HG02885 (cell line): ENCODE results near the gene CDX1.
"Not testable (repeated sequence)": the region's sequence is repeated elsewhere in the genome, so short reads cannot be mapped to it uniquely, and the experiment has no call there.

Source experiments
- ATAC-seq: cut with Tn5 transposase; IDR thresholded peaks from one replicate; pipeline ENCODE4 v1.9.1; 2021; ENCODE audit warnings: mild to moderate bottlenecking; ENCODE audit not compliant: unreplicated experiment, poor library complexity

Gene CDX1

DNA sequence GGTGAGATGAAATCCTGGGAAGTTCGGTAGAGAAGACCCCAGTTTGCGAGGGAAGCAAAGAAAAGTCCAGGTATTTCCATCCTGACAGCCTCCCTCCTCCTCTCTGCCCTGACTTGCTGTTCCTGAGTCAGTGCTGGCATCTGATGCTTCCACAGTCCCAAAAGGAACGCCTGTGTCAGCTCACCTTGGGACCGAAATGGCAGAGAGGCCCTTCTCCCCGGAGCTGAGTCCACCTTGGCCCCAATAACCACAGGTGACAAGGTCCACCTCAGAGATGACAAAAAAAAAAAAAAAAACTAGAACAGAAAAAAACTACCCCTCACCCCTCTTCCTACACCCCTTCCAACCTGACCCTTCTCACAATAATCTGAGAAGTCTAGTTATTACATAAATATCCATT, 54.9 kb downstream of the CDX1 start:
- ATAC-seq, result no peak

DNA sequence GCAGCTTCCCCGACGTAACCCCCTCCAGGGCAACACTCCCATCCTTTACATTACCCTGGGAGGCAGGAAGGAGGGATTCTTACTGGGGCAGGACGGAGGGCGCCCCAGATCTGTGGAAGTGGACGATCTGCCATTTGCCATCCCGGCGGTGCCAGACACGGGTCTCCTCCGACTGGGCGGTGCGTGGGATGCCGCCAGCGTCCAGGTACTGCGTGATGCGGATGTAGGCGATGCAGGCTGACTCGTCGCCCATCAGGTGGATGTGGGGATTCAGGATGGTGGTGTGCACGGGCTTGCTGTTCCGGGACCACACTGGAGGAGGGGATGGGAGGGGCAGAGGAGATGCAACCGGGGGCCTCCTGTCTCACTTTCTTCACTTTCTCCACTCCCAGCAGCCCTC, 56.3 kb downstream of the CDX1 start:
- no peak for ATAC-seq

DNA sequence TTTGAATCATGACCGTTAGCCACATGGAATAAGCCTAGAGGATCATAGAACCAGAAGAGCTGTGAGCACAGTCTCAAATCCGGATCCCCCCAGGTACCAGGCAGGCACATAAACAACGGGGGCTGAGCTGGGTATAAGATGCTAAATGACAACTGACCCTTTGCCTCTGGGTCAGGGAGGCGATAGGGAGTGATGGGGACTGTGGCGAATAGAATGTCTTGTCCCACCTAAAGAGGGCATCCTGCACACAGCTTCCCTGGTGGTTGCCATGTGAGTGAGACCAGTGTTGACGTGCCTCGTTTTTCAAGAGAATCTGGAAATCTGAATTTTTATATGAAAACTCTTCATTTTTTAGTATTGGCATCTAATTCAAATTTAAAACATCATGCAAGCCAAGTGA, 56.9 kb downstream of the CDX1 start:
- ATAC-seq, result no peak

DNA sequence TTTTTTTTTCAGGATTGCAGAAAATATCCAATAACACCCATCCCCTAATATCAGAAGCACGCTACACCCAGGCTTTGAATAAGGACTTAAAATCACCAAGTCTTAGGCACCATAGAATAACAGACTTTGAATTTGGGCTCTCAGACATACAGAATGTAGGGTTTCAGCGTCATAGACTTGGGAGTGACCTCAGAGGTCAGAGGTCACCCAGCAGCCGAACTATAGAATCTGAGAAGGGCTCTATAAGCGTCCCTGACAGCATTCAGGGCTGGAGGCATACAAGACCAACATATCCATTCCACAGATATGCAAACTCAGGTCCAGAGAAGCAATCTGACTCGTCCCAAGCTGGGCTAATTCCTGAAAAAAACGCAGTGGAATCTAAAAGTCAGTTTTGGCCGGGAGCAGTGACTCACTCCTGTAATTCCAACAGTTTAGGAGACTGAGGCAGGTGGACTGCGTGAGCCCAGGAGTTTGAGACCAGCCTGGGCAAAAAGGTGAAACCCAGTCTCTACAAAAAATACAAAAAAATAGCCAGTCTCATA, 58.0 kb downstream of the CDX1 start:
- no peak for ATAC-seq

- ATAC-seq, result no peak
Observed at GRCh38 chr5:150227036-150227435, 60.5 kb downstream of the CDX1 start.

- ATAC-seq, result no peak
Observed at GRCh38 chr5:150227606-150228273, 61.2 kb downstream of the CDX1 start.

- ATAC-seq, result no peak
Observed at GRCh38 chr5:150229571-150229970, 63.0 kb downstream of the CDX1 start.

GRCh38 chr5:150230842-150231241, 64.3 kb downstream of the CDX1 start:
- no peak for ATAC-seq

- ATAC-seq, result not testable (repeated sequence)
Observed at GRCh38 chr5:150233706-150234105, 67.1 kb downstream of the CDX1 start.
